Caco-2 (cell line): ENCODE results near the gene CEP120. TPM values are rescaled to one million over a fixed set of nuclear protein-coding genes. Genes with fewer than 3 reads are reported as not detected.

Experiments
- BruUV-seq: library from RNA; stranded (reverse); fragments of 400-500 nt; replicated peaks from 2 replicates; lab custom pipeline; 2021; lab: Mats Ljungman, UMichigan
- CTCF ChIA-PET: fragments of 300-600 bp; sonication (Branson Sonifier 250); formaldehyde crosslinking; loops from one replicate; lab custom pipeline; 2022; ENCODE audit warnings: antibody characterized with exemption; lab: Charles Lee
- POLR2A ChIA-PET: fragments of 300-600 bp; sonication (Branson Sonifier 250); formaldehyde crosslinking; loops from one replicate; lab custom pipeline; 2022; ENCODE audit warnings: antibody characterized with exemption; lab: Charles Lee
- DNase-seq, 2 experiments: peaks; one replicate each; pipeline versions ENCODE4 v3.0.0 to v3.0.0-alpha.2; 2020 to 2022
- H3K27me3 ChIP-seq: replicated peaks from 2 replicates; pipeline ENCODE4 v1.6.0; 2011; ENCODE audit warnings: low read length; ENCODE audit not compliant: control insufficient read depth, insufficient read depth
- H3K36me3 ChIP-seq: 2 replicates; pipeline ENCODE4 v1.5.1; 2011; ENCODE audit warnings: low read length; ENCODE audit not compliant: control insufficient read depth, insufficient read depth
- H3K4me1 ChIP-seq: fragments of 250-450 bp; sonication (Bioruptor Pico); 2 replicates; pipeline ENCODE4 v1.5.1; 2020; ENCODE audit warnings: mild to moderate bottlenecking
- H3K4me3 ChIP-seq: 2 replicates; pipeline ENCODE4 v1.5.1; 2011; ENCODE audit warnings: low read depth, mild to moderate bottlenecking, control low read depth, low read length
- H3K9me3 ChIP-seq: fragments of 250-450 bp; sonication (Bioruptor Pico); 2 replicates; pipeline ENCODE4 v1.5.1; 2020; ENCODE audit warnings: mild to moderate bottlenecking, moderate library complexity
- H3K27ac Mint-ChIP-seq: one replicate; pipeline ENCODE4 v1.8.0; 2022; ENCODE audit warnings: mixed read lengths; ENCODE audit not compliant: unreplicated experiment
- H3K27me3 Mint-ChIP-seq: one replicate; pipeline ENCODE4 v1.8.0; 2022; ENCODE audit warnings: mixed read lengths; ENCODE audit not compliant: insufficient read depth, unreplicated experiment
- H3K36me3 Mint-ChIP-seq: one replicate; pipeline ENCODE4 v1.8.0; 2022; ENCODE audit warnings: mild to moderate bottlenecking, mixed read lengths; ENCODE audit not compliant: insufficient read depth, unreplicated experiment
- H3K4me1 Mint-ChIP-seq: one replicate; pipeline ENCODE4 v1.8.0; 2022; ENCODE audit warnings: low read depth, mixed read lengths; ENCODE audit not compliant: unreplicated experiment
- H3K4me3 Mint-ChIP-seq: one replicate; pipeline ENCODE4 v1.8.0; 2022; ENCODE audit warnings: mild to moderate bottlenecking, moderate library complexity, mixed read lengths; ENCODE audit not compliant: unreplicated experiment
- H3K9me3 Mint-ChIP-seq: one replicate; pipeline ENCODE4 v1.8.0; 2022; ENCODE audit warnings: mixed read lengths; ENCODE audit not compliant: unreplicated experiment
- CTCF ChIP-seq, 2 experiments: fragments of 200-600 bp in 1 of 2; IDR thresholded peaks; 1 replicate in 1 of 2; 2 replicates in 1 of 2; pipeline versions ENCODE4 v1.5.1 to v1.8.0; 2011 to 2022; ENCODE audit warnings: antibody characterized with exemption in 1 of 2, control low read depth in 1 of 2, inconsistent platforms in 1 of 2, low read depth in 1 of 2, low read length in 1 of 2, mild to moderate bottlenecking in 1 of 2, moderate library complexity in 1 of 2; ENCODE audit not compliant: insufficient read depth in 1 of 2, severe bottlenecking in 1 of 2, unreplicated experiment in 1 of 2
- intact Hi-C: fragments of 100-400 bp; cut with micrococcal nuclease; formaldehyde crosslinking; loops from one replicate; pipeline ENCODE4 v1.10.0; 2022; ENCODE audit not compliant: unreplicated experiment
- total RNA-seq: library from RNA; stranded (reverse); gene quantifications from 2 replicates; pipeline ENCODE4 v1.2.3, GENCODE V29; 2022

The CEP120 gene
- total RNA-seq, 1 experiment from 2014 or later, result 25.8 TPM

- Histone ChIP-seq H3K9me3 (no peaks in the 10 kb centered on the region), H3K36me3 (no peaks in the 10 kb centered on the region), H3K4me1 (no peaks in the 10 kb centered on the region), H3K27me3 (no peaks in the 10 kb centered on the region), H3K4me3 (no peak overlapping the region)
- no peak overlapping the region for H3K4me3 Mint-ChIP-seq
- no peak overlapping the region for H3K27ac Mint-ChIP-seq
- no peaks in the 10 kb centered on the region for H3K9me3 Mint-ChIP-seq
- POLR2A ChIA-PET, result no interaction called here
- no peaks in the 10 kb centered on the region for H3K4me1 Mint-ChIP-seq
- DNase-seq, result no peak
- CTCF ChIA-PET, result no interaction called here
- no TSS peak for BruUV-seq
- TF ChIP-seq CTCF (IDR thresholded peaks at IDR 0.05; ENCODE audit: insufficient read depth in 1 of 2, low read depth in 1 of 2, low read length in 1 of 2, severe bottlenecking in 1 of 2, unreplicated experiment in 1 of 2), result no peak
- intact Hi-C loops, result no loop called here
- no peaks in the 10 kb centered on the region for H3K36me3 Mint-ChIP-seq
- H3K27me3 Mint-ChIP-seq, result no peaks in the 10 kb centered on the region
Observed at GRCh38 chr5:123450640-123451039, 27.4 kb upstream of the CEP120 start.

- H3K4me3 Mint-ChIP-seq, result no peak overlapping the region
- no peaks in the 10 kb centered on the region for H3K9me3 ChIP-seq
- H3K9me3 Mint-ChIP-seq, result no peaks in the 10 kb centered on the region
- H3K4me3 ChIP-seq, result no peak overlapping the region
- no TSS peak for BruUV-seq
- no peaks in the 10 kb centered on the region for H3K36me3 Mint-ChIP-seq
- H3K27me3 Mint-ChIP-seq, result no peaks in the 10 kb centered on the region
- no peak for DNase-seq
- H3K4me1 ChIP-seq, result no peaks in the 10 kb centered on the region
- intact Hi-C loops, result no loop called here
- H3K4me1 Mint-ChIP-seq, result no peaks in the 10 kb centered on the region
- H3K27ac Mint-ChIP-seq, result no peak overlapping the region
- ChIA-PET POLR2A (no interaction called here), CTCF (no interaction called here)
- no peak for TF ChIP-seq CTCF (IDR thresholded peaks at IDR 0.05; ENCODE audit: insufficient read depth in 1 of 2, low read depth in 1 of 2, low read length in 1 of 2, severe bottlenecking in 1 of 2, unreplicated experiment in 1 of 2)
- H3K27me3 ChIP-seq, result no peaks in the 10 kb centered on the region
- H3K36me3 ChIP-seq, result no peaks in the 10 kb centered on the region
Observed at GRCh38 chr5:123450114-123450513, 26.9 kb upstream of the CEP120 start.

GRCh38 chr5:123449424-123449974 is 26.3 kb upstream of the CEP120 start:
- H3K4me3 Mint-ChIP-seq, result no peak overlapping the region
- H3K27me3 Mint-ChIP-seq, result no peaks in the 10 kb centered on the region
- BruUV-seq, result no TSS peak
- no peaks in the 10 kb centered on the region for H3K36me3 Mint-ChIP-seq
- H3K9me3 Mint-ChIP-seq, result no peaks in the 10 kb centered on the region
- DNase-seq, result no peak
- CTCF ChIA-PET, result no interaction called here
- Histone ChIP-seq H3K9me3 (no peaks in the 10 kb centered on the region), H3K4me3 (no peak overlapping the region), H3K27me3 (no peaks in the 10 kb centered on the region), H3K4me1 (no peaks in the 10 kb centered on the region), H3K36me3 (no peaks in the 10 kb centered on the region)
- no peak for TF ChIP-seq CTCF (IDR thresholded peaks at IDR 0.05; ENCODE audit: insufficient read depth in 1 of 2, low read depth in 1 of 2, low read length in 1 of 2, severe bottlenecking in 1 of 2, unreplicated experiment in 1 of 2)
- intact Hi-C loops, result no loop called here
- no peak overlapping the region for H3K27ac Mint-ChIP-seq
- POLR2A ChIA-PET, result no interaction called here
- H3K4me1 Mint-ChIP-seq, result no peaks in the 10 kb centered on the region
